HEK293 (cell line): ENCODE results near the gene CACNA1H.

ENCODE experiments used
- CTCF ChIA-PET: fragments of 350-600 bp; formaldehyde crosslinking; extraction: SDS; loops from one replicate; lab custom pipeline; 2021; ENCODE audit warnings: antibody characterized with exemption; lab: Yijun Ruan, JAX
- POLR2A ChIA-PET: fragments of 300-600 bp; formaldehyde crosslinking; extraction: SDS; loops from one replicate; lab custom pipeline; 2020; ENCODE audit warnings: antibody characterized with exemption, inconsistent platforms; lab: Yijun Ruan, JAX
- H3K27ac ChIP-seq: fragments of 200-500 bp; sonication (Bioruptor generic); 2 replicates; pipeline ENCODE4 v1.5.1; 2014; ENCODE audit warnings: low read depth, low read length, control low read depth, inconsistent platforms; ENCODE audit errors: extremely low read depth
- H3K36me3 ChIP-seq, 2 experiments: fragments of 200-500 bp in 1 of 2; sonication (Bioruptor generic) in 1 of 2; 1 replicate in 1 of 2; 2 replicates in 1 of 2; pipeline ENCODE4 v1.5.1; 2014 to 2017; ENCODE audit warnings: inconsistent platforms in 2 of 2, low read length in 2 of 2; ENCODE audit not compliant: control insufficient read depth in 2 of 2, insufficient read depth in 1 of 2
- H3K4me1 ChIP-seq: fragments of 200-500 bp; sonication (Bioruptor generic); 2 replicates; pipeline ENCODE4 v1.5.1; 2014; ENCODE audit warnings: mild to moderate bottlenecking, low read length, inconsistent platforms; ENCODE audit not compliant: control insufficient read depth, insufficient read depth
- H3K4me3 ChIP-seq: 2 replicates; pipeline ENCODE4 v1.5.1; 2011; ENCODE audit warnings: low read depth, mild to moderate bottlenecking, control low read depth, low read length, moderate library complexity
- H3K9me3 ChIP-seq: fragments of 200-500 bp; sonication (Bioruptor generic); 2 replicates; pipeline ENCODE4 v1.5.1; 2014; ENCODE audit warnings: low read depth, low read length, inconsistent platforms; ENCODE audit not compliant: control insufficient read depth, insufficient read depth
- EGR2 ChIP-seq: fragments of 450-650 bp; formaldehyde crosslinking; IDR thresholded peaks from 2 replicates; pipeline ENCODE4 v1.5.1; 2016; ENCODE audit warnings: low read depth, missing biosample characterization, missing genetic modification characterization
- KLF7 ChIP-seq: fragments of 450-650 bp; formaldehyde crosslinking; IDR thresholded peaks from 2 replicates; pipeline ENCODE4 v1.5.1; 2016; ENCODE audit warnings: missing biosample characterization, missing genetic modification characterization, borderline replicate concordance
- SP2 ChIP-seq: fragments of 450-650 bp; formaldehyde crosslinking; IDR thresholded peaks from 2 replicates; pipeline ENCODE4 v1.5.1; 2016; ENCODE audit warnings: missing biosample characterization, missing genetic modification characterization
- ZBTB7A ChIP-seq: fragments of 450-650 bp; formaldehyde crosslinking; IDR thresholded peaks from 2 replicates; pipeline ENCODE4 v1.5.1; 2016; ENCODE audit warnings: low read depth, missing biosample characterization, missing genetic modification characterization
- ZFP3 ChIP-seq: fragments of 450-650 bp; formaldehyde crosslinking; IDR thresholded peaks from 2 replicates; pipeline ENCODE4 v1.5.1; 2016; ENCODE audit warnings: low read depth, missing biosample characterization, missing genetic modification characterization
- ZIC2 ChIP-seq: fragments of 450-650 bp; formaldehyde crosslinking; IDR thresholded peaks from 2 replicates; pipeline ENCODE4 v1.5.1; 2016; ENCODE audit warnings: missing biosample characterization, missing genetic modification characterization
- ZNF132 ChIP-seq: fragments of 450-650 bp; formaldehyde crosslinking; IDR thresholded peaks from 2 replicates; pipeline ENCODE4 v1.5.1; 2017; ENCODE audit warnings: missing biosample characterization, missing genetic modification characterization, borderline replicate concordance
- ZNF211 ChIP-seq: fragments of 450-650 bp; formaldehyde crosslinking; IDR thresholded peaks from 2 replicates; pipeline ENCODE4 v1.5.1; 2016; ENCODE audit warnings: low read depth, missing biosample characterization, missing genetic modification characterization
- ZNF214 ChIP-seq: fragments of 450-650 bp; formaldehyde crosslinking; IDR thresholded peaks from 2 replicates; pipeline ENCODE4 v1.5.1; 2017; ENCODE audit warnings: missing biosample characterization, mild to moderate bottlenecking, missing genetic modification characterization, borderline replicate concordance
- ZNF335 ChIP-seq: fragments of 450-650 bp; formaldehyde crosslinking; conservative IDR thresholded peaks from 2 replicates; pipeline ENCODE4 v1.5.1; 2016; ENCODE audit warnings: missing biosample characterization, missing genetic modification characterization
- ZNF366 ChIP-seq: fragments of 450-650 bp; formaldehyde crosslinking; conservative IDR thresholded peaks from 2 replicates; pipeline ENCODE4 v1.5.1; 2016; ENCODE audit warnings: missing biosample characterization, missing genetic modification characterization
- ZNF404 ChIP-seq: fragments of 450-650 bp; formaldehyde crosslinking; IDR thresholded peaks from 2 replicates; pipeline ENCODE4 v1.5.1; 2017; ENCODE audit warnings: missing biosample characterization, missing genetic modification characterization
- ZNF548 ChIP-seq: fragments of 450-650 bp; formaldehyde crosslinking; IDR thresholded peaks from 2 replicates; pipeline ENCODE4 v1.5.1; 2016; ENCODE audit warnings: missing biosample characterization, missing genetic modification characterization
- ZNF571 ChIP-seq: fragments of 450-650 bp; formaldehyde crosslinking; IDR thresholded peaks from 2 replicates; pipeline ENCODE4 v1.5.0; 2017; ENCODE audit warnings: missing biosample characterization, missing genetic modification characterization
- ZNF624 ChIP-seq: fragments of 450-650 bp; formaldehyde crosslinking; IDR thresholded peaks from 2 replicates; pipeline ENCODE4 v1.5.1; 2017; ENCODE audit warnings: missing biosample characterization, missing genetic modification characterization
- ZNF670 ChIP-seq: fragments of 450-650 bp; formaldehyde crosslinking; IDR thresholded peaks from 2 replicates; pipeline ENCODE4 v1.5.1; 2016; ENCODE audit warnings: missing biosample characterization, missing genetic modification characterization, low read depth
- TF ChIP-seq, protein P1 (sequence below): sonication (generic); formaldehyde crosslinking; IDR thresholded peaks from 2 replicates; pipeline ENCODE4 v1.8.1; 2022; ENCODE audit warnings: mild to moderate bottlenecking, moderate library complexity, missing genetic modification reagents
- TF ChIP-seq, protein P2 (sequence below): fragments of 450-650 bp; formaldehyde crosslinking; IDR thresholded peaks from 2 replicates; pipeline ENCODE4 v1.5.1; 2017; ENCODE audit warnings: missing biosample characterization, mild to moderate bottlenecking, missing genetic modification characterization, moderate library complexity
- TF ChIP-seq, protein P3 (sequence below): fragments of 450-650 bp; formaldehyde crosslinking; IDR thresholded peaks from 2 replicates; pipeline ENCODE4 v1.5.1; 2017; ENCODE audit warnings: missing biosample characterization, missing genetic modification characterization
- TF ChIP-seq, protein P4 (sequence below): fragments of 450-650 bp; formaldehyde crosslinking; IDR thresholded peaks from 2 replicates; pipeline ENCODE4; 2016; ENCODE audit warnings: missing biosample characterization, missing genetic modification characterization
- TF ChIP-seq, protein P5 (sequence below): fragments of 450-650 bp; formaldehyde crosslinking; IDR thresholded peaks from 2 replicates; pipeline ENCODE4 v1.5.1; 2016; ENCODE audit warnings: missing biosample characterization, missing genetic modification characterization
- TF ChIP-seq, protein P6 (sequence below): fragments of 450-650 bp; formaldehyde crosslinking; optimal IDR thresholded peaks from 2 replicates; pipeline ENCODE3; 2016; ENCODE audit warnings: missing biosample characterization, mild to moderate bottlenecking, missing genetic modification characterization
- TF ChIP-seq, protein P7 (sequence below): fragments of 450-650 bp; formaldehyde crosslinking; IDR thresholded peaks from 2 replicates; pipeline ENCODE4 v1.5.1; 2016; ENCODE audit warnings: missing biosample characterization, missing genetic modification characterization

CACNA1H gene

DNA sequence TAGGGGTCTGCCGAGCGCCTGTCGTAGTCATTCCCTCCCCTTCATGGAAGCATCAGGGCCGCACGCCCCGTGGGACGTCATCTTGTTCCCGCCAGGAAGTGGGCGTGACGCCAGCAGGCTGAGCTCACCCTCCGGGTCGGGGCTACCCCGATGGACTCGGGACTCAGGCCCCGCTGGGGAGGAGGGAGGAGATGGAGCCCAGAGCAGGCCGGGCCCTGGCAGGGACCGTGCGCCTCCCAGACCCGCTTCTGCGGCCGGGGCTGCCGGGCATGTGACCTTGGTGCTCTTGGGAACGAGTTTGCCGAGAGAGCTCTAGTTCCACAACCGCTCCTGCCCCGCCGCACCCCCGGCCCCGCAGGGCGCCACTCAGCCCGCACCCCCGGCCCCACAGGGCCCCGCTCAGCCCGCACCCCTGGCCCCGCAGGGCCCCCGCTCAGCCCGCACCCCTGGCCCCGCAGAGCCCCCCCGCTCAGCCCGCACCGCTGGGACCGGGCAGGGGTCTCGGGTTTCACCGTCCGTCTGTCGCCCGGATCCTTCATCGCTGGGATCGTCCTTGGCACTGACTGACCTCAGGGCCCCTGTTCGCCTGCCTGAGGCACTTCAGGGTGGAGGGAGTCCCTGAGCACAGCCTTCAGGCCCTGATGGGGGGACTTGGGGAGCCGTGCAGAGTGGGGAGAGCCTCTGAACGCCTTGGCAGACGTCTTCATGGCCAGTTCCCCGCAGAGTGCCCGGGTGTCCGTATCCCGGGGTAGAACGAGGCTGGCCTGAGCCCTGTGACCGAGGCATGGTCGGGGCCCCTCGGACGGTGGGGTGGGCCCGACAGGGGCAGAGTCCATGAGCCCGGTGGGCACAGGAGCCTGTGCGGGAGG is 5.8 kb downstream of the CACNA1H start:
- H3K36me3 ChIP-seq, result no peaks in the 10 kb centered on the region
- no peak overlapping the region for H3K27ac ChIP-seq
- no peaks in the 10 kb centered on the region for H3K4me1 ChIP-seq
- POLR2A ChIA-PET, result interaction anchor here (0.7 kb wide), 1 partner anchor 46 kb away, joined by 3 read pairs; no protein-coding TSS in a partner anchor
- H3K9me3 ChIP-seq, result no peaks in the 10 kb centered on the region
- CTCF ChIA-PET, result interaction anchor here (0.7 kb wide), 1 partner anchor 23 kb away, joined by 11 read pairs; no protein-coding TSS in a partner anchor
- no peak overlapping the region for H3K4me3 ChIP-seq
- TF ChIP-seq, protein P1, sequence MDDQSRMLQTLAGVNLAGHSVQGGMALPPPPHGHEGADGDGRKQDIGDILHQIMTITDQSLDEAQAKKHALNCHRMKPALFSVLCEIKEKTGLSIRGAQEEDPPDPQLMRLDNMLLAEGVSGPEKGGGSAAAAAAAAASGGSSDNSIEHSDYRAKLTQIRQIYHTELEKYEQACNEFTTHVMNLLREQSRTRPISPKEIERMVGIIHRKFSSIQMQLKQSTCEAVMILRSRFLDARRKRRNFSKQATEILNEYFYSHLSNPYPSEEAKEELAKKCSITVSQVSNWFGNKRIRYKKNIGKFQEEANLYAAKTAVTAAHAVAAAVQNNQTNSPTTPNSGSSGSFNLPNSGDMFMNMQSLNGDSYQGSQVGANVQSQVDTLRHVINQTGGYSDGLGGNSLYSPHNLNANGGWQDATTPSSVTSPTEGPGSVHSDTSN, result no peak
- TF ChIP-seq ZNF214 (no peak), KLF7 (tag by site-specific recombination) (no peak), ZNF132 (no peak), SP2 (tag by site-specific recombination) (peak; percentile 29; the same call in 1 of the 2 replicates), ZNF670 (tag by site-specific recombination) (no peak), ZNF404 (tag by site-specific recombination) (no peak), ZIC2 (tag by site-specific recombination) (peak; percentile 33; the same call in 1 of the 2 replicates), ZFP3 (tag by site-specific recombination) (no peak), EGR2 (0 out of 2 replicates have a peak, but pooled peaks have one; percentile 13), ZNF211 (no peak), ZNF624 (tag by site-specific recombination) (no peak), ZNF571 (tag by site-specific recombination) (no peak), ZNF366 (tag by site-specific recombination) (no peak), ZNF335 (tag by site-specific recombination) (no peak), ZNF548 (tag by site-specific recombination) (no peak), ZBTB7A (no peak)
- TF ChIP-seq, protein P2, sequence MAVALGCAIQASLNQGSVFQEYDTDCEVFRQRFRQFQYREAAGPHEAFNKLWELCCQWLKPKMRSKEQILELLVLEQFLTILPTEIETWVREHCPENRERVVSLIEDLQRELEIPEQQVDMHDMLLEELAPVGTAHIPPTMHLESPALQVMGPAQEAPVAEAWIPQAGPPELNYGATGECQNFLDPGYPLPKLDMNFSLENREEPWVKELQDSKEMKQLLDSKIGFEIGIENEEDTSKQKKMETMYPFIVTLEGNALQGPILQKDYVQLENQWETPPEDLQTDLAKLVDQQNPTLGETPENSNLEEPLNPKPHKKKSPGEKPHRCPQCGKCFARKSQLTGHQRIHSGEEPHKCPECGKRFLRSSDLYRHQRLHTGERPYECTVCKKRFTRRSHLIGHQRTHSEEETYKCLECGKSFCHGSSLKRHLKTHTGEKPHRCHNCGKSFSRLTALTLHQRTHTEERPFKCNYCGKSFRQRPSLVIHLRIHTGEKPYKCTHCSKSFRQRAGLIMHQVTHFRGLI (tag by site-specific recombination), result no peak
- TF ChIP-seq, protein P3, sequence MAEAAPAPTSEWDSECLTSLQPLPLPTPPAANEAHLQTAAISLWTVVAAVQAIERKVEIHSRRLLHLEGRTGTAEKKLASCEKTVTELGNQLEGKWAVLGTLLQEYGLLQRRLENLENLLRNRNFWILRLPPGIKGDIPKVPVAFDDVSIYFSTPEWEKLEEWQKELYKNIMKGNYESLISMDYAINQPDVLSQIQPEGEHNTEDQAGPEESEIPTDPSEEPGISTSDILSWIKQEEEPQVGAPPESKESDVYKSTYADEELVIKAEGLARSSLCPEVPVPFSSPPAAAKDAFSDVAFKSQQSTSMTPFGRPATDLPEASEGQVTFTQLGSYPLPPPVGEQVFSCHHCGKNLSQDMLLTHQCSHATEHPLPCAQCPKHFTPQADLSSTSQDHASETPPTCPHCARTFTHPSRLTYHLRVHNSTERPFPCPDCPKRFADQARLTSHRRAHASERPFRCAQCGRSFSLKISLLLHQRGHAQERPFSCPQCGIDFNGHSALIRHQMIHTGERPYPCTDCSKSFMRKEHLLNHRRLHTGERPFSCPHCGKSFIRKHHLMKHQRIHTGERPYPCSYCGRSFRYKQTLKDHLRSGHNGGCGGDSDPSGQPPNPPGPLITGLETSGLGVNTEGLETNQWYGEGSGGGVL (tag by site-specific recombination), result no peak
- TF ChIP-seq, protein P4, sequence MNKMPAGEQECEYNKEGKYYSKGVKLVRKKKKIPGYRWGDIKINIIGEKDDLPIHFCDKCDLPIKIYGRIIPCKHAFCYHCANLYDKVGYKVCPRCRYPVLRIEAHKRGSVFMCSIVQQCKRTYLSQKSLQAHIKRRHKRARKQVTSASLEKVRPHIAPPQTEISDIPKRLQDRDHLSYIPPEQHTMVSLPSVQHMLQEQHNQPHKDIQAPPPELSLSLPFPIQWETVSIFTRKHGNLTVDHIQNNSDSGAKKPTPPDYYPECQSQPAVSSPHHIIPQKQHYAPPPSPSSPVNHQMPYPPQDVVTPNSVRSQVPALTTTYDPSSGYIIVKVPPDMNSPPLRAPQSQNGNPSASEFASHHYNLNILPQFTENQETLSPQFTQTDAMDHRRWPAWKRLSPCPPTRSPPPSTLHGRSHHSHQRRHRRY (tag by site-specific recombination), result no peak
- TF ChIP-seq, protein P5, sequence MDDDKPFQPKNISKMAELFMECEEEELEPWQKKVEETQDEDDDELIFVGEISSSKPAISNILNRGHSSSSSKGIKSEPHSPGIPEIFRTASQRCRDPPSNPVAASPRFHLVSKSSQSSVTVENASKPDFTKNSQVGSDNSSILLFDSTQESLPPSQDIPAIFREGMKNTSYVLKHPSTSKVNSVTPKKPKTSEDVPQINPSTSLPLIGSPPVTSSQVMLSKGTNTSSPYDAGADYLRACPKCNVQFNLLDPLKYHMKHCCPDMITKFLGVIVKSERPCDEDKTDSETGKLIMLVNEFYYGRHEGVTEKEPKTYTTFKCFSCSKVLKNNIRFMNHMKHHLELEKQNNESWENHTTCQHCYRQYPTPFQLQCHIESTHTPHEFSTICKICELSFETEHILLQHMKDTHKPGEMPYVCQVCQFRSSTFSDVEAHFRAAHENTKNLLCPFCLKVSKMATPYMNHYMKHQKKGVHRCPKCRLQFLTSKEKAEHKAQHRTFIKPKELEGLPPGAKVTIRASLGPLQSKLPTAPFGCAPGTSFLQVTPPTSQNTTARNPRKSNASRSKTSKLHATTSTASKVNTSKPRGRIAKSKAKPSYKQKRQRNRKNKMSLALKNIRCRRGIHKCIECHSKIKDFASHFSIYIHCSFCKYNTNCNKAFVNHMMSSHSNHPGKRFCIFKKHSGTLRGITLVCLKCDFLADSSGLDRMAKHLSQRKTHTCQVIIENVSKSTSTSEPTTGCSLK, result no peak
- TF ChIP-seq, protein P6, sequence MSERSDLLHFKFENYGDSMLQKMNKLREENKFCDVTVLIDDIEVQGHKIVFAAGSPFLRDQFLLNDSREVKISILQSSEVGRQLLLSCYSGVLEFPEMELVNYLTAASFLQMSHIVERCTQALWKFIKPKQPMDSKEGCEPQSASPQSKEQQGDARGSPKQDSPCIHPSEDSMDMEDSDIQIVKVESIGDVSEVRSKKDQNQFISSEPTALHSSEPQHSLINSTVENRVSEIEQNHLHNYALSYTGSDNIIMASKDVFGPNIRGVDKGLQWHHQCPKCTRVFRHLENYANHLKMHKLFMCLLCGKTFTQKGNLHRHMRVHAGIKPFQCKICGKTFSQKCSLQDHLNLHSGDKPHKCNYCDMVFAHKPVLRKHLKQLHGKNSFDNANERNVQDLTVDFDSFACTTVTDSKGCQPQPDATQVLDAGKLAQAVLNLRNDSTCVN (tag by site-specific recombination), result no peak
- TF ChIP-seq, protein P7, sequence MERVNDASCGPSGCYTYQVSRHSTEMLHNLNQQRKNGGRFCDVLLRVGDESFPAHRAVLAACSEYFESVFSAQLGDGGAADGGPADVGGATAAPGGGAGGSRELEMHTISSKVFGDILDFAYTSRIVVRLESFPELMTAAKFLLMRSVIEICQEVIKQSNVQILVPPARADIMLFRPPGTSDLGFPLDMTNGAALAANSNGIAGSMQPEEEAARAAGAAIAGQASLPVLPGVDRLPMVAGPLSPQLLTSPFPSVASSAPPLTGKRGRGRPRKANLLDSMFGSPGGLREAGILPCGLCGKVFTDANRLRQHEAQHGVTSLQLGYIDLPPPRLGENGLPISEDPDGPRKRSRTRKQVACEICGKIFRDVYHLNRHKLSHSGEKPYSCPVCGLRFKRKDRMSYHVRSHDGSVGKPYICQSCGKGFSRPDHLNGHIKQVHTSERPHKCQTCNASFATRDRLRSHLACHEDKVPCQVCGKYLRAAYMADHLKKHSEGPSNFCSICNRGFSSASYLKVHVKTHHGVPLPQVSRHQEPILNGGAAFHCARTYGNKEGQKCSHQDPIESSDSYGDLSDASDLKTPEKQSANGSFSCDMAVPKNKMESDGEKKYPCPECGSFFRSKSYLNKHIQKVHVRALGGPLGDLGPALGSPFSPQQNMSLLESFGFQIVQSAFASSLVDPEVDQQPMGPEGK (tag by site-specific recombination), result no peak; the same call in 1 of the 2 replicates
